HG02798 (cell line): ENCODE measurements around the gene CBX7.

Experiments used
- ATAC-seq: cut with Tn5 transposase; IDR thresholded peaks from one replicate; pipeline ENCODE4 v1.9.1; 2021; ENCODE audit warnings: mild to moderate bottlenecking; ENCODE audit not compliant: unreplicated experiment, poor library complexity

The CBX7 gene

GRCh38 chr22:39148026-39148726 lies 4.3 kb downstream of the CBX7 start:
- no peak for ATAC-seq

GRCh38 chr22:39147335-39148025 lies 5.0 kb downstream of the CBX7 start:
- ATAC-seq = no peak

GRCh38 chr22:39146256-39147101 lies 6.0 kb downstream of the CBX7 start:
- ATAC-seq = no peak

- peak; percentile 29 for ATAC-seq
Measured at GRCh38 chr22:39144101-39144767, 8.2 kb downstream of the CBX7 start.

GRCh38 chr22:39142088-39142680 lies 10.3 kb downstream of the CBX7 start:
- no peak for ATAC-seq

GRCh38 chr22:39139933-39140332 lies 12.5 kb downstream of the CBX7 start:
- ATAC-seq = no peak

GRCh38 chr22:39138357-39138997 lies 14.0 kb downstream of the CBX7 start:
- no peak for ATAC-seq

GRCh38 chr22:39136317-39136716 lies 16.2 kb downstream of the CBX7 start:
- no peak for ATAC-seq

GRCh38 chr22:39135092-39135896 lies 17.2 kb downstream of the CBX7 start:
- ATAC-seq = no peak

- ATAC-seq = no peak
Measured at GRCh38 chr22:39134366-39135091, 18.0 kb downstream of the CBX7 start.

GRCh38 chr22:39133871-39134270 lies 18.6 kb downstream of the CBX7 start:
- ATAC-seq = no peak

GRCh38 chr22:39132871-39133524 lies 19.5 kb downstream of the CBX7 start:
- ATAC-seq = no peak

- no peak for ATAC-seq
Measured at GRCh38 chr22:39132281-39132680, 20.2 kb downstream of the CBX7 start.

GRCh38 chr22:39130892-39131855 lies 21.3 kb downstream of the CBX7 start:
- no peak for ATAC-seq

- no peak for ATAC-seq
Measured at GRCh38 chr22:39130152-39130704, 22.3 kb downstream of the CBX7 start.

GRCh38 chr22:39129746-39130145 lies 22.7 kb downstream of the CBX7 start:
- ATAC-seq = no peak
